Mesenchymal stem cell (in vitro differentiated cells and primary cell): ENCODE measurements around the gene FUT8.

Experiments
- DNase-seq: peaks from one replicate; pipeline ENCODE4 v3.0.0-alpha.2; 2013
- H2AFZ ChIP-seq: one replicate; pipeline ENCODE4 v1.6.1; 2013; ENCODE audit warnings: low read depth, mild to moderate bottlenecking, control low read depth, inconsistent platforms, low read length, moderate library complexity
- H2AK5ac ChIP-seq: 2 replicates; pipeline ENCODE4 v1.6.1; 2013; ENCODE audit warnings: low read length, moderate library complexity, mild to moderate bottlenecking, inconsistent platforms; ENCODE audit not compliant: severe bottlenecking
- H2BK120ac ChIP-seq: one replicate; pipeline ENCODE4 v1.6.1; 2013; ENCODE audit warnings: low read depth, mild to moderate bottlenecking, inconsistent platforms, low read length, moderate library complexity
- H2BK12ac ChIP-seq, 2 experiments: one replicate each; pipeline ENCODE4 v1.6.1; 2013; ENCODE audit warnings: inconsistent platforms in 2 of 2, low read length in 2 of 2, mild to moderate bottlenecking in 2 of 2, moderate library complexity in 2 of 2, control low read depth in 1 of 2
- H2BK15ac ChIP-seq: one replicate; pipeline ENCODE4 v1.6.1; 2013; ENCODE audit warnings: mild to moderate bottlenecking, low read depth, inconsistent platforms; ENCODE audit not compliant: poor library complexity, severe bottlenecking
- H2BK5ac ChIP-seq: 2 replicates; pipeline ENCODE4 v1.6.1; 2013; ENCODE audit warnings: low read depth, mild to moderate bottlenecking, low read length, control low read depth, inconsistent platforms; ENCODE audit not compliant: poor library complexity, severe bottlenecking
- H3K14ac ChIP-seq, 2 experiments: one replicate each; pipeline ENCODE4 v1.6.1; 2013; ENCODE audit warnings: inconsistent platforms in 2 of 2, low read length in 2 of 2, control low read depth in 1 of 2, mild to moderate bottlenecking in 1 of 2, moderate library complexity in 1 of 2
- H3K18ac ChIP-seq, 2 experiments: one replicate each; pipeline ENCODE4 v1.6.1; 2013; ENCODE audit warnings: inconsistent platforms in 2 of 2, low read length in 2 of 2, control low read depth in 1 of 2, low read depth in 1 of 2, mild to moderate bottlenecking in 1 of 2
- H3K23ac ChIP-seq, 2 experiments: one replicate each; pipeline ENCODE4 v1.6.1; 2013; ENCODE audit warnings: inconsistent platforms in 2 of 2, low read length in 2 of 2, mild to moderate bottlenecking in 2 of 2, moderate library complexity in 2 of 2, control low read depth in 1 of 2
- H3K27ac ChIP-seq: 2 replicates; pipeline ENCODE4 v1.5.1; 2013; ENCODE audit warnings: mild to moderate bottlenecking, moderate library complexity, low read length, control low read depth, inconsistent platforms; ENCODE audit not compliant: poor library complexity, severe bottlenecking
- H3K27me3 ChIP-seq, 2 experiments: 2 replicates each; pipeline versions ENCODE4 v1.6.1 to v1.7.0; 2013; ENCODE audit warnings: low read length in 2 of 2, mild to moderate bottlenecking in 2 of 2, moderate library complexity in 2 of 2, control low read depth in 1 of 2, inconsistent platforms in 1 of 2; ENCODE audit not compliant: control insufficient read depth in 1 of 2, insufficient read depth in 1 of 2
- H3K36me3 ChIP-seq, 2 experiments: 2 replicates each; pipeline versions ENCODE4 v1.6.1 to v1.7.0; 2013; ENCODE audit warnings: low read length in 2 of 2, control low read depth in 1 of 2, inconsistent platforms in 1 of 2, low read depth in 1 of 2, mild to moderate bottlenecking in 1 of 2; ENCODE audit not compliant: insufficient read depth in 2 of 2, control insufficient read depth in 1 of 2
- H3K4ac ChIP-seq, 2 experiments: one replicate each; pipeline ENCODE4 v1.6.1; 2013; ENCODE audit warnings: inconsistent platforms in 2 of 2, low read length in 2 of 2, mild to moderate bottlenecking in 2 of 2, moderate library complexity in 2 of 2, control low read depth in 1 of 2, low read depth in 1 of 2
- H3K4me1 ChIP-seq: 2 replicates; pipeline ENCODE4 v1.6.1; 2013; ENCODE audit warnings: low read depth, low read length, control low read depth; ENCODE audit not compliant: control insufficient read depth, insufficient read depth
- H3K4me2 ChIP-seq: 2 replicates; pipeline ENCODE4 v1.6.1; 2013; ENCODE audit warnings: low read length, mild to moderate bottlenecking, inconsistent platforms; ENCODE audit not compliant: poor library complexity, severe bottlenecking
- H3K4me3 ChIP-seq, 2 experiments: 2 replicates each; pipeline versions ENCODE4 v1.5.1 to v1.7.0; 2013; ENCODE audit warnings: low read length in 2 of 2, mild to moderate bottlenecking in 2 of 2, control low read depth in 1 of 2, low read depth in 1 of 2; ENCODE audit not compliant: insufficient read depth in 1 of 2
- H3K79me1 ChIP-seq: replicated peaks from 2 replicates; pipeline ENCODE4 v1.6.1; 2013; ENCODE audit warnings: mild to moderate bottlenecking, control low read depth, low read length, inconsistent platforms; ENCODE audit not compliant: poor library complexity, severe bottlenecking
- H3K9ac ChIP-seq: 2 replicates; pipeline ENCODE4 v1.7.0; 2013; ENCODE audit warnings: mild to moderate bottlenecking, low read length, moderate library complexity
- H3K9me3 ChIP-seq: 2 replicates; pipeline ENCODE4 v1.7.0; 2013; ENCODE audit warnings: mild to moderate bottlenecking, low read length; ENCODE audit not compliant: control insufficient read depth
- H4K8ac ChIP-seq: one replicate; pipeline ENCODE4 v1.6.1; 2013; ENCODE audit warnings: inconsistent platforms, mild to moderate bottlenecking, low read length, moderate library complexity
- H4K91ac ChIP-seq: one replicate; pipeline ENCODE4 v1.6.1; 2013; ENCODE audit warnings: mild to moderate bottlenecking, low read length, inconsistent platforms
- WGBS: methylation state at CpG from one replicate; pipeline ENCODE4 v1.1.7; 2013; ENCODE audit warnings: mixed read lengths; 5-methylcytosine and 5-hydroxymethylcytosine counted together

The FUT8 gene

DNA sequence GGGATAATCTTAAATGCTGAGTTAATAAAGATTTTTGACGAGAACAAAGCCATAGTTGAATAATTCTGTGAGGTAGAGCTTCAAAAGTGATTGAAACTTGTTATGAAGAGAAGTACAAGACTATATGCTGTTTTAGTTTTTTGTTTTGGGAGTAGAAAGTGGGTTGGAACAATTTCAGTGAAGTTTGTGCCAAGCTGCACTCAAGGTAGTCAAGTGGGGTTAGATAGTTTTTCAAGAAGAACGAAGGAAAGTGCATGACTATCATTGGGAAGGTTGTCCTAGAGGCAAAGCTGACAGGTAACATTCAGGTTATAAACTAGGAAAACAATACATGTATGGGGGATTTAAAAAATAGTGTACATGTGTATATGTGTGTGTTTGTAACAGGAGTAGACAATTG is 16.2 kb downstream of the FUT8 start:
- WGBS: 95% methylated on average over 2 of the region's 2 CpGs
- Histone ChIP-seq H4K91ac (no peak overlapping the region), H2AK5ac (no peak overlapping the region), H3K14ac (no peak overlapping the region), H2BK12ac (no peak overlapping the region), H2BK120ac (no peak overlapping the region), H3K27ac (no peak overlapping the region), H3K18ac (no peak overlapping the region), H3K23ac (no peak overlapping the region), H2BK15ac (no peak overlapping the region), H2BK5ac (no peak overlapping the region), H3K4me2 (no peak overlapping the region), H3K9me3 (no peaks in the 10 kb centered on the region), H3K4ac (no peak overlapping the region), H3K9ac (no peak overlapping the region), H2AFZ (no peak overlapping the region), H3K79me1 (peaks cover 11% of the 10 kb centered on the region), H3K4me3 (no peak overlapping the region), H4K8ac (no peak overlapping the region), H3K36me3 (peaks cover 0 to 7% of the 10 kb centered on the region in 2 experiments), H3K4me1 (peaks cover 7% of the 10 kb centered on the region), H3K27me3 (no peaks in the 10 kb centered on the region)
- no peak for DNase-seq

DNA sequence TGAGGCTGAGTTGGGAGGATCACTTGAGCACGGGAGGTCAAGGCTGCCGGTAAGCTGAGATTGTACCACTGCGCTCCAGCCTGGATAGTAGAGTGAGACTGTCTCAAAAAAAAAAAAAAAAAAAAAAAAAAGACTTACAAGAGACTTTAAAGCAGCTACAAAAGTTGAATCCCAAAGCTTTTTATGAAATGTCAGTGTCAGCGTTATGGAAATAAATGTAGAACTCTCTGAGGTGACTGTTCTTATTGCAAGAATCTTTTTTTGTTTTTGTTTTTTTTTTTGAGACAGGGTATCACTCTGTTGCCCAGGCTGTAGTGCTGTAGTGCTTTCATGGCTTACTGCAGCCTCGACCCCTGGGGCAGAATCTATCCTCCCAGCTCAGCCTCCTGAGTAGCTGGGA is 17.2 kb downstream of the FUT8 start:
- Histone ChIP-seq H3K4me2 (no peak overlapping the region), H3K27ac (no peak overlapping the region), H3K9me3 (no peaks in the 10 kb centered on the region), H2BK12ac (no peak overlapping the region), H4K91ac (no peak overlapping the region), H3K23ac (no peak overlapping the region), H3K36me3 (peaks cover 0 to 8% of the 10 kb centered on the region in 2 experiments), H3K18ac (no peak overlapping the region), H3K4ac (no peak overlapping the region), H3K4me3 (no peak overlapping the region), H4K8ac (no peak overlapping the region), H3K4me1 (peaks cover 3% of the 10 kb centered on the region), H2AK5ac (no peak overlapping the region), H2BK15ac (no peak overlapping the region), H3K14ac (no peak overlapping the region), H2BK120ac (no peak overlapping the region), H3K9ac (no peak overlapping the region), H2BK5ac (no peak overlapping the region), H3K79me1 (peaks cover 13% of the 10 kb centered on the region), H2AFZ (no peak overlapping the region), H3K27me3 (no peaks in the 10 kb centered on the region)
- WGBS: 93% methylated on average over 2 of the region's 5 CpGs
- DNase-seq: no peak

DNA sequence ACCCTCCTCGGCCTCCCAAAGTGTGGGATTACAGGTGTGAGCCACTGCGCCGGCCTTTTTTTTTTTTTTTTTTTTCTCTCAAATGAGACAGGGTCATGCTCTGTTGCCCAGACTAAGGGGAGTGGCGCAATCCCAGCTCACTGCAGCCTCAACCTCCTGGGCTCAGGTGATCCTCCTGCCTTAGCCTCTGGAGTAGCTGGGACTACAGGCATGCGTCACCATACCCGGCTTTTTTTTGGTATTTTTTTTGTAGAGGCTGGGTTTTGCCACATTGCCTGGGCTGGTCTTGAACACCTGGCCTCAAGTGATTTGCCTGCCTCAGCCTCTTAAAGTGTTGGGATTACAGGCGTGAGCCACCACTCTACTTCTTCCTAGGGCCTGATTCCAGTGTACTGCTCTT is 18.7 kb downstream of the FUT8 start:
- Histone ChIP-seq H3K27ac (no peak overlapping the region), H2AK5ac (peak overlapping the region; percentile 80), H3K9ac (no peak overlapping the region), H3K4me1 (peaks cover 3% of the 10 kb centered on the region), H3K4me3 (no peak overlapping the region), H3K18ac (no peak overlapping the region), H3K79me1 (peaks cover 14% of the 10 kb centered on the region), H3K36me3 (peaks cover 0 to 22% of the 10 kb centered on the region in 2 experiments), H4K8ac (peak overlapping the region; percentile 75), H3K4me2 (no peak overlapping the region), H3K4ac (no peak overlapping the region), H2BK12ac (no peak overlapping the region), H3K23ac (no peak overlapping the region), H2AFZ (no peak overlapping the region), H3K9me3 (peaks cover 11% of the 10 kb centered on the region), H3K27me3 (no peaks in the 10 kb centered on the region), H4K91ac (no peak overlapping the region), H2BK5ac (no peak overlapping the region), H2BK120ac (no peak overlapping the region), H3K14ac (no peak overlapping the region), H2BK15ac (no peak overlapping the region)
- 91% methylated on average over 6 of the region's 7 CpGs for WGBS
- DNase-seq: no peak

GRCh38 chr14:65431951-65432350 is 19.4 kb downstream of the FUT8 start:
- WGBS: 100% methylated on average over 1 of the region's 1 CpG
- DNase-seq: no peak
- peaks cover 0 to 28% of the 10 kb centered on the region in 2 experiments for H3K36me3 ChIP-seq

More at GRCh38 chr14:65431951-65432350, 19.4 kb downstream of the FUT8 start:
- H3K27ac ChIP-seq: peak overlapping the region; percentile 51
- no peak overlapping the region for H4K8ac ChIP-seq
- H3K9me3 ChIP-seq: peaks cover 11% of the 10 kb centered on the region
- no peak overlapping the region for H2BK12ac ChIP-seq
- H3K4me1 ChIP-seq: peaks cover 3% of the 10 kb centered on the region
- no peak overlapping the region for H3K18ac ChIP-seq
- H3K9ac ChIP-seq: no peak overlapping the region
- peaks cover 15% of the 10 kb centered on the region for H3K79me1 ChIP-seq
- no peak overlapping the region for H2BK5ac ChIP-seq
- no peaks in the 10 kb centered on the region for H3K27me3 ChIP-seq
- H3K4ac ChIP-seq: no peak overlapping the region
- H3K23ac ChIP-seq: no peak overlapping the region
- no peak overlapping the region for H3K14ac ChIP-seq
- no peak overlapping the region for H3K4me2 ChIP-seq
- no peak overlapping the region for H2BK120ac ChIP-seq
- no peak overlapping the region for H4K91ac ChIP-seq
- H3K4me3 ChIP-seq: no peak overlapping the region
- no peak overlapping the region for H2AK5ac ChIP-seq
- H2AFZ ChIP-seq: no peak overlapping the region
- no peak overlapping the region for H2BK15ac ChIP-seq
